Fibroblast of gingiva (primary cell): Measurements from ENCODE around the gene SLC39A6.
"Not testable (repeated sequence)": the region's sequence is repeated elsewhere in the genome, so short reads cannot be mapped to it uniquely, and the experiment has no call there.

ENCODE experiments used
- DNase-seq: peaks from one replicate; pipeline ENCODE4 v3.0.0-alpha.2; 2011; ENCODE audit warnings: low read depth

The SLC39A6 gene

GRCh38 chr18:36129300-36130038 is at the start of gene SLC39A6, which contains the start of gene ELP2:
Gene SLC39A6, minus strand, starts transcription at chr18:36129340. Its CDS starts 2,333 bp downstream, at chr18:36127007.
Gene ELP2, plus strand, starts transcription at chr18:36129899. Its CDS starts 35 bp downstream, at chr18:36129934.
- peak; percentile 95 for DNase-seq

- no peak for DNase-seq
These were observed 48.8 kb upstream of the SLC39A6 start for GRCh38 chr18:36177913-36178312.

GRCh38 chr18:36176711-36177110 is 47.6 kb upstream of the SLC39A6 start:
- DNase-seq, result peak; percentile 65

- DNase-seq, result no peak
These were observed 47.0 kb upstream of the SLC39A6 start for GRCh38 chr18:36176177-36176584.

GRCh38 chr18:36175481-36175880 is 46.3 kb upstream of the SLC39A6 start:
- DNase-seq, result no peak

- DNase-seq, result no peak
These were observed 40.8 kb upstream of the SLC39A6 start for GRCh38 chr18:36169938-36170337.

- not testable (repeated sequence) for DNase-seq
These were observed 39.2 kb upstream of the SLC39A6 start for GRCh38 chr18:36168296-36168695.

GRCh38 chr18:36167692-36168218 is 38.6 kb upstream of the SLC39A6 start:
- DNase-seq, result no peak

GRCh38 chr18:36162981-36163380 is 33.8 kb upstream of the SLC39A6 start:
- no peak for DNase-seq

GRCh38 chr18:36160959-36161371 is 31.8 kb upstream of the SLC39A6 start:
- no peak for DNase-seq

GRCh38 chr18:36158266-36158867 is 29.2 kb upstream of the SLC39A6 start:
- peak; percentile 76 for DNase-seq

GRCh38 chr18:36157441-36157840 is 28.3 kb upstream of the SLC39A6 start:
- peak; percentile 31 for DNase-seq

GRCh38 chr18:36155851-36156757 is 27.0 kb upstream of the SLC39A6 start:
- peak; percentile 11 for DNase-seq

- DNase-seq, result no peak
These were observed 24.6 kb upstream of the SLC39A6 start for GRCh38 chr18:36153771-36154170.

- peak; percentile 80 for DNase-seq
These were observed 24.1 kb upstream of the SLC39A6 start for GRCh38 chr18:36153203-36153602.

- DNase-seq, result no peak
These were observed 23.6 kb upstream of the SLC39A6 start for GRCh38 chr18:36152781-36153180.

GRCh38 chr18:36149514-36150289 is 20.6 kb upstream of the SLC39A6 start:
- DNase-seq, result no peak

GRCh38 chr18:36143391-36143790 is 14.3 kb upstream of the SLC39A6 start:
- DNase-seq, result no peak

GRCh38 chr18:36142751-36143150 is 13.6 kb upstream of the SLC39A6 start:
- no peak for DNase-seq

GRCh38 chr18:36141576-36141975 is 12.4 kb upstream of the SLC39A6 start:
- no peak for DNase-seq

- no peak for DNase-seq
These were observed 10.1 kb upstream of the SLC39A6 start for GRCh38 chr18:36139245-36139644.
